ENCODE results near the gene ZBTB33.

GRCh38 chrX:120213438-120214265 lies 37.0 kb upstream of the ZBTB33 start:
- TF ChIP-seq CTCF (IDR thresholded peaks at IDR 0.05; ENCODE audit: low read length) (peak; percentile 88), EZH2 (optimal IDR thresholded peaks at IDR 0.05; ENCODE audit: low read depth, low read length) (no peak)
